ENCODE results near the gene SFXN5. TPM values are rescaled to one million over a fixed set of nuclear protein-coding genes. Genes with fewer than 3 reads are reported as not detected.

SFXN5 gene
- total and polyA plus RNA-seq, 2 of the 8 experiments (the other 6 are each of a cell fraction or from before 2014, with no cell fraction given) = 29.3 to 33.1 TPM

DNA sequence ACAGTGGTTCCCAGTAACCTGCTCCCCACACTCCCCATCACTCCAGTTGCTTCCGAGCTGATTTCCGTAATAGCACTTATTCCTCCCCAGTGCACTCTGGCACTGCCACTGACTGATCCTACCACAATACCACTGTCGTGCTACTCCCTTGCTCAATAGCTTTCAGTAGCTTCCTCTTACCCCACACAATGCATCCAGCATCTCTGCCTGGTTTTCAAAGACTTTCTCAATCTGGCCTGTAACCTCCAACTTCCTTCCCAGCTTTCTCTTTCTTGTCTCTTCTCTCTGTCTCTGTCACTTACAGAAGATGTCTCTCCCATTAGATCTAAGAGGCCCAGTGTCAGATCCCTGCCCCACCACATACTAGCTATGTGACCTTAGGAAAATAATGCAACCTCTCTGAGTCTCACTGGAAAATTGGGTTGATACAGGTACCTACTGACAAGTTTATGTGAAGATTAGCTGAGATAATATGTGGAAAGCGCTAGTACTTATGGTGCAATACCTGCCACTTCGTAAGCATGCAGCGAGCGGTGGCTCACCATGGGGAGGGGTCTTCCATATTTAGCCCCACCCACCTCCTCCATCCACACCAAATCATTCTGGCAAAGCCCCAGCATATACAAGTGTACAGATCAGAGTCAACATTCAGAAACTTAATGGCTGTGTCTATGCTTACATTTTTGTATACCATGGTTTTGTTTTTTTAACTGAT is 36.7 kb downstream of the SFXN5 start:
- Histone ChIP-seq H3K79me2 (ENCODE audit: control insufficient read depth in 1 of 2, insufficient read depth in 2 of 2, low read length in 2 of 2) (no peaks in the 10 kb centered on the region), H3K27me3 (replicated peaks in 1 of 4; ENCODE audit: control insufficient read depth in 3 of 4, extremely low read depth in 1 of 4, insufficient read depth in 3 of 4, low read length in 3 of 4) (no peaks in the 10 kb centered on the region), H3K56ac (replicated peaks; ENCODE audit: insufficient read length, low read depth, low read length) (no peak overlapping the region), H4K8ac (ENCODE audit: extremely low read depth, insufficient read depth, low read length) (no peak overlapping the region), H2BK120ac (replicated peaks; ENCODE audit: low read depth, low read length) (no peak overlapping the region), H2BK15ac (ENCODE audit: low read length) (no peak overlapping the region), H3K4me1 (replicated peaks in 1 of 4; ENCODE audit: control insufficient read depth in 3 of 4, insufficient read depth in 4 of 4, low read length in 3 of 4) (peaks cover 0 to 16% (median 8%) of the 10 kb centered on the region in 4 experiments; a peak in 5 of 7 replicates), H3K9me3 (ENCODE audit: insufficient read depth in 2 of 2, low read depth in 1 of 2, low read length in 1 of 2) (no peaks in the 10 kb centered on the region), H3K9ac (replicated peaks in 1 of 4; ENCODE audit: extremely low read depth in 1 of 4, low read depth in 3 of 4, low read length in 3 of 4) (no peak overlapping the region), H3K79me1 (ENCODE audit: low read depth, low read length) (no peaks in the 10 kb centered on the region), H3K27ac (ENCODE audit: low read depth, low read length) (no peak overlapping the region), H2BK5ac (ENCODE audit: low read depth, low read length) (no peak overlapping the region), H3K36me3 (ENCODE audit: control insufficient read depth in 2 of 4, insufficient read depth in 4 of 4, low read length in 3 of 4) (no peaks in the 10 kb centered on the region; a peak in 1 of 8 replicates), H4K5ac (ENCODE audit: insufficient read length, low read depth, low read length) (no peak overlapping the region), H3K4ac (replicated peaks; ENCODE audit: insufficient read length, low read depth, low read length) (no peak overlapping the region), H4K20me1 (replicated peaks in 1 of 2; ENCODE audit: control insufficient read depth in 1 of 2, insufficient read depth in 2 of 2, low read length in 2 of 2) (peaks cover 5 to 10% of the 10 kb centered on the region in 2 experiments), H2AK5ac (ENCODE audit: low read depth, low read length) (no peak overlapping the region), H3K23ac (ENCODE audit: insufficient read length) (no peak overlapping the region), H2AFZ (ENCODE audit: low read length) (no peak overlapping the region), H3K14ac (ENCODE audit: insufficient read length) (no peak overlapping the region), H4K91ac (replicated peaks; ENCODE audit: insufficient read length, low read length) (no peak overlapping the region), H3K4me3 (ENCODE audit: extremely low read depth in 1 of 4, insufficient read depth in 2 of 4, low read depth in 3 of 4, low read length in 4 of 4) (no peak overlapping the region), H3K4me2 (ENCODE audit: insufficient read depth in 1 of 2, low read depth in 2 of 2, low read length in 2 of 2) (no peak overlapping the region), H2BK20ac (ENCODE audit: low read length) (no peak overlapping the region), H3K23me2 (ENCODE audit: low read depth, low read length) (no peaks in the 10 kb centered on the region), H2BK12ac (ENCODE audit: low read depth, low read length) (no peak overlapping the region), H3K18ac (ENCODE audit: extremely low read depth, low read length) (no peak overlapping the region)
- DNase-seq (ENCODE audit: low read depth in 1 of 2, low spot score in 2 of 2) = no peak
- CTCF ChIA-PET (ENCODE audit: partially characterized antibody) = interaction anchor here (0.6 to 3.3 kb wide), 15 partner anchors 9 to 142 kb away, joined by 3 to 11 read pairs (median 3); no protein-coding TSS in a partner anchor
- FAIRE-seq = no peak
- POLR2A ChIA-PET (ENCODE audit: partially characterized antibody) = interaction anchor here (1.0 to 1.3 kb wide), 2 partner anchors 11 to 14 kb away, joined by 3 read pairs; no protein-coding TSS in a partner anchor
- WGBS, 2 experiments (ENCODE audit: extremely low coverage in 1 of 2, insufficient coverage in 1 of 2, insufficient read length in 1 of 2, insufficient replicate concordance in 2 of 2, low coverage in 1 of 2, low lambda C conversion rate in 2 of 2, missing lambda C conversion rate in 1 of 2) = 94% methylated on average over 7 of the region's 7 CpGs; no CpG with 5 or more reads in 1 of the 2 experiments
- TF ChIP-seq NRF1 (IDR thresholded peaks at IDR 0.05; ENCODE audit: low read depth, low read length) (no peak), EP300 (IDR thresholded peaks at IDR 0.05; ENCODE audit: borderline replicate concordance in 1 of 2, low read depth in 2 of 2, low read length in 2 of 2) (no peak), ATF3 (IDR thresholded peaks at IDR 0.05; ENCODE audit: insufficient read depth, low read depth, low read length) (no peak), FOSL1 (IDR thresholded peaks at IDR 0.05; ENCODE audit: insufficient read depth, low read depth, low read length) (no peak), TBP (IDR thresholded peaks at IDR 0.05; ENCODE audit: low read depth, low read length) (no peak), GTF2F1 (IDR thresholded peaks at IDR 0.05; ENCODE audit: borderline replicate concordance, low read depth, low read length) (no peak), ZNF274 (IDR thresholded peaks at IDR 0.05; ENCODE audit: borderline replicate concordance, extremely low read depth, low read length) (no peak), EZH2 (IDR thresholded peaks at IDR 0.05; ENCODE audit: low read depth, low read length, severe bottlenecking) (no peak), RXRA (IDR thresholded peaks at IDR 0.05; ENCODE audit: insufficient read depth, low read depth, low read length) (no peak), RNF2 (IDR thresholded peaks at IDR 0.05; ENCODE audit: borderline replicate concordance, low read depth, low read length, missing control alignments, poor library complexity, severe bottlenecking) (no peak), CHD1 (IDR thresholded peaks at IDR 0.05; ENCODE audit: low read depth, low read length) (no peak)
